Right ventricle myocardium inferior (tissue), 1 donor: ENCODE data around the gene OR10AG1. TPM values are rescaled to one million over a fixed set of nuclear protein-coding genes. Genes with fewer than 3 reads are reported as not detected.

Experiments used
- ATAC-seq: fragments of 200-7000 bp; cut with Tn5 transposase; one replicate; pipeline ENCODE4 v1.9.1; 2020; ENCODE audit warnings: mild to moderate bottlenecking, moderate library complexity
- DNase-seq: peaks from one replicate; pipeline ENCODE4 v3.0.0; 2021; ENCODE audit errors: missing footprints
- intact Hi-C: fragments of 100-400 bp; cut with DNase I; formaldehyde crosslinking; loops from one replicate; pipeline ENCODE4 v1.11.0; 2022
- long read RNA-seq: library from polyadenylated mRNA; unstranded; transcript quantifications from one replicate; pipeline ENCODE4 v2.0.0, GENCODE V29; 2021
- total RNA-seq: library from RNA; stranded (reverse); fragmentation: NEBNext Ultra II Directional; extraction: Animal tissue kit (Norgen Biotek cat#: 25700); gene quantifications from one replicate; pipeline ENCODE4 v1.2.1, GENCODE V29; 2021
- donor health status: DM: no; HTN: yes; CAD: no; lungs with severe emphysema.

Gene OR10AG1
- total RNA-seq, result not detected
- long read RNA-seq, result 0 reads

- ATAC-seq (no peak), DNase-seq (no peak)
- intact Hi-C loops, result no loop called here
These were observed at the start of gene OR10AG1 for GRCh38 chr11:55969845-55970244. Gene OR10AG1, minus strand, starts transcription at chr11:55969945. Its CDS starts 38 bp downstream, at chr11:55969907.

- ATAC-seq, result no peak
- intact Hi-C loops, result no loop called here
These were observed 44.1 kb upstream of the OR10AG1 start for GRCh38 chr11:56013805-56014204.

GRCh38 chr11:56010716-56011115, 41.0 kb upstream of the OR10AG1 start:
- intact Hi-C loops, result no loop called here
- DNase-seq (no peak), ATAC-seq (no peak)

More at GRCh38 chr11:56013805-56014204, 44.1 kb upstream of the OR10AG1 start:
- no peak for DNase-seq

GRCh38 chr11:55994525-55994924, 24.8 kb upstream of the OR10AG1 start, which contains the start of gene OR5F1:
Gene OR5F1, minus strand, starts transcription at chr11:55994625. Its CDS starts 0 bp downstream, at chr11:55994625.
- intact Hi-C loops, result no loop called here
- DNase-seq (no peak), ATAC-seq (no peak)

- intact Hi-C loops, result no loop called here
- DNase-seq (no peak), ATAC-seq (no peak)
These were observed 1.2 kb upstream of the OR10AG1 start for GRCh38 chr11:55970935-55971334.

- intact Hi-C loops, result no loop called here
- ATAC-seq (no peak), DNase-seq (no peak)
These were observed 1.8 kb downstream of the OR10AG1 start for GRCh38 chr11:55967914-55968313.

GRCh38 chr11:55966391-55966790, 3.4 kb downstream of the OR10AG1 start:
- intact Hi-C loops, result no loop called here
- ATAC-seq, result no peak
- no peak for DNase-seq

- DNase-seq (no peak), ATAC-seq (no peak)
- intact Hi-C loops, result no loop called here
These were observed 13.2 kb downstream of the OR10AG1 start for GRCh38 chr11:55956521-55956920.

- no peak for DNase-seq
- intact Hi-C loops, result loop anchor here (10.0 kb wide), 1 partner anchor 835 kb away; no protein-coding TSS in a partner anchor
- ATAC-seq, result no peak
These were observed 20.4 kb downstream of the OR10AG1 start for GRCh38 chr11:55949330-55949729.

- intact Hi-C loops, result loop anchor here (10.0 kb wide), 1 partner anchor 842 kb away; no protein-coding TSS in a partner anchor
- ATAC-seq (no peak), DNase-seq (no peak)
These were observed 26.9 kb downstream of the OR10AG1 start for GRCh38 chr11:55942785-55943392.

GRCh38 chr11:55936300-55936699, 33.4 kb downstream of the OR10AG1 start, which contains the start of gene OR5I1:
Gene OR5I1, minus strand, starts transcription at chr11:55936400. Its CDS starts 0 bp downstream, at chr11:55936400.
- intact Hi-C loops, result no loop called here

GRCh38 chr11:55920537-55920936, 49.2 kb downstream of the OR10AG1 start:
- DNase-seq (no peak), ATAC-seq (no peak)
- intact Hi-C loops, result no loop called here

More at GRCh38 chr11:55936300-55936699, 33.4 kb downstream of the OR10AG1 start, which contains the start of gene OR5I1:
- ATAC-seq (no peak), DNase-seq (no peak)

Other genes with a start within 250 kb of the OR10AG1 start
- gene OR5D13, start 196.5 kb downstream of the OR10AG1 start, total RNA-seq, result not detected
- gene OR5D14, start 174.4 kb downstream of the OR10AG1 start, total RNA-seq, result not detected
- gene OR5L1, start 158.6 kb downstream of the OR10AG1 start, total RNA-seq, result not detected
- not detected for gene OR5D18, start 150.3 kb downstream of the OR10AG1 start, total RNA-seq
- gene OR5L2, start 142.7 kb downstream of the OR10AG1 start, total RNA-seq, result not detected
- not detected for gene OR5D16, start 131.2 kb downstream of the OR10AG1 start, total RNA-seq
- not detected for gene TRIM51, start 86.6 kb downstream of the OR10AG1 start, total RNA-seq
- gene OR5W2, start 55.4 kb downstream of the OR10AG1 start, total RNA-seq, result not detected
- not detected for gene OR5I1, start 33.5 kb downstream of the OR10AG1 start, total RNA-seq
- gene OR5F1, start 24.7 kb upstream of the OR10AG1 start, total RNA-seq, result not detected
- not detected for gene OR5AS1, start 57.7 kb upstream of the OR10AG1 start, total RNA-seq
- not detected for gene OR8I2, start 123.4 kb upstream of the OR10AG1 start, total RNA-seq
- not detected for gene OR8H2, start 133.7 kb upstream of the OR10AG1 start, total RNA-seq
- not detected for gene OR8H3, start 152.4 kb upstream of the OR10AG1 start, total RNA-seq
- gene OR8J3, start 170.3 kb upstream of the OR10AG1 start, total RNA-seq, result not detected
- gene OR8K5, start 190.4 kb upstream of the OR10AG1 start, total RNA-seq, result not detected
- not detected for gene OR5J2, start 206.7 kb upstream of the OR10AG1 start, total RNA-seq